SK-N-SH (cell line): ENCODE results near the gene ATP5PB. TPM values are rescaled to one million over a fixed set of nuclear protein-coding genes. Genes with fewer than 3 reads are reported as not detected.

Source experiments
- CTCF ChIA-PET: fragments of 300-600, 350-600 bp; formaldehyde crosslinking; extraction: SDS; loops from one replicate; lab custom pipeline; 2021; lab: Yijun Ruan, JAX
- POLR2A ChIA-PET: fragments of 350-600 bp; sonication (Branson Sonifier 250); formaldehyde crosslinking; extraction: SDS; loops from one replicate; lab custom pipeline; 2020; ENCODE audit warnings: antibody characterized with exemption, inconsistent platforms; lab: Yijun Ruan, JAX
- DNase-seq: peaks from one replicate; pipeline ENCODE4 v3.0.0; 2012
- H2AFZ ChIP-seq: fragments of 200-600 bp; sonication (generic); 2 replicates; pipeline ENCODE4 v1.8.1; 2016; ENCODE audit warnings: antibody characterized with exemption, mild to moderate bottlenecking, low read depth
- H3F3A ChIP-seq: fragments of 200-600 bp; sonication (generic); replicated peaks from 2 replicates; pipeline ENCODE3; 2016; ENCODE audit warnings: antibody characterized with exemption, mild to moderate bottlenecking; ENCODE audit not compliant: insufficient read depth
- H3K27ac ChIP-seq, 2 experiments: fragments of 200-500 bp in 1 of 2; fragments of 200-600 bp in 1 of 2; sonication (Bioruptor generic) in 1 of 2; sonication (generic), shearing (Covaris generic) in 1 of 2; 2 replicates each; pipeline versions ENCODE4 v1.5.1 to v1.6.1; 2014 to 2016; ENCODE audit warnings: low read depth in 2 of 2, inconsistent platforms in 1 of 2, low read length in 1 of 2, mild to moderate bottlenecking in 1 of 2, mixed read lengths in 1 of 2
- H3K27me3 ChIP-seq: fragments of 200-600 bp; sonication (generic), shearing (Covaris generic); 2 replicates; pipeline ENCODE4 v1.6.1; 2016; ENCODE audit warnings: mixed run types; ENCODE audit not compliant: insufficient read depth
- H3K36me3 ChIP-seq, 2 experiments: fragments of 200-500 bp in 1 of 2; fragments of 200-600 bp in 1 of 2; sonication (Bioruptor generic) in 1 of 2; sonication (generic) in 1 of 2; replicated peaks in 1 of 2; 2 replicates each; pipeline versions ENCODE3 to v1.5.1; 2014 to 2016; ENCODE audit warnings: low read length in 1 of 2, mild to moderate bottlenecking in 1 of 2; ENCODE audit not compliant: insufficient read depth in 2 of 2, control insufficient read depth in 1 of 2
- H3K4me1 ChIP-seq, 2 experiments: fragments of 200-500 bp in 1 of 2; fragments of 200-600 bp in 1 of 2; sonication (Bioruptor generic) in 1 of 2; sonication (generic), shearing (Covaris generic) in 1 of 2; 2 replicates each; pipeline versions ENCODE4 v1.5.1 to v1.6.1; 2014 to 2016; ENCODE audit warnings: low read depth in 1 of 2, low read length in 1 of 2, mixed run types in 1 of 2; ENCODE audit not compliant: insufficient read depth in 2 of 2, control insufficient read depth in 1 of 2
- H3K4me2 ChIP-seq: fragments of 200-600 bp; sonication (generic), shearing (Covaris generic); 2 replicates; pipeline ENCODE4 v1.6.1; 2017; ENCODE audit warnings: mixed run types
- H3K4me3 ChIP-seq, 2 experiments: fragments of 200-500 bp in 1 of 2; fragments of 200-600 bp in 1 of 2; sonication (Bioruptor generic) in 1 of 2; sonication (generic), shearing (Covaris generic) in 1 of 2; 2 replicates each; pipeline versions ENCODE4 v1.5.1 to v1.8.1; 2014 to 2016; ENCODE audit warnings: low read depth in 2 of 2, inconsistent platforms in 1 of 2, low read length in 1 of 2, mild to moderate bottlenecking in 1 of 2, mixed read lengths in 1 of 2, moderate library complexity in 1 of 2
- H3K79me2 ChIP-seq: fragments of 200-600 bp; sonication (generic); 2 replicates; pipeline ENCODE4 v1.8.1; 2017; ENCODE audit warnings: mild to moderate bottlenecking; ENCODE audit not compliant: insufficient read depth
- H3K9ac ChIP-seq: fragments of 200-600 bp; sonication (generic); 2 replicates; pipeline ENCODE4 v1.6.1; 2017; ENCODE audit warnings: mixed run types
- H3K9me2 ChIP-seq: fragments of 200-600 bp; sonication (generic); 2 replicates; pipeline ENCODE4 v1.6.1; 2017; ENCODE audit warnings: mixed run types
- H3K9me3 ChIP-seq: fragments of 200-600 bp; sonication (generic); 2 replicates; pipeline ENCODE4 v1.6.1; 2017; ENCODE audit warnings: mixed run types, mild to moderate bottlenecking, moderate library complexity
- H4K20me1 ChIP-seq: fragments of 200-600 bp; sonication (generic); 2 replicates; pipeline ENCODE4 v1.6.1; 2017; ENCODE audit warnings: mild to moderate bottlenecking, mixed run types; ENCODE audit not compliant: insufficient read depth
- CTCF ChIP-seq: fragments of 200-600 bp; sonication (generic); IDR thresholded peaks from 2 replicates; pipeline ENCODE4 v1.6.1; 2017; ENCODE audit warnings: antibody characterized with exemption, mild to moderate bottlenecking, moderate library complexity
- ELF1 ChIP-seq: IDR thresholded peaks from 2 replicates; pipeline ENCODE4 v1.4.0; 2012
- FOXJ3 ChIP-seq: sonication (generic); formaldehyde crosslinking; IDR thresholded peaks from 2 replicates; pipeline ENCODE4 v1.5.1; 2020; ENCODE audit warnings: mild to moderate bottlenecking, missing genetic modification reagents
- FOXM1 ChIP-seq: IDR thresholded peaks from 2 replicates; pipeline ENCODE4 v1.4.0; 2012; ENCODE audit warnings: low read depth, mild to moderate bottlenecking
- GABPA ChIP-seq: IDR thresholded peaks from 2 replicates; pipeline ENCODE4 v1.4.0; 2012; ENCODE audit warnings: low read depth, mild to moderate bottlenecking
- IRF3 ChIP-seq: fragments of 150-350 bp; IDR thresholded peaks from 2 replicates; pipeline ENCODE4 v1.6.1; 2016; ENCODE audit warnings: mild to moderate bottlenecking, low read depth, low read length
- MEF2A ChIP-seq: IDR thresholded peaks from 2 replicates; pipeline ENCODE4 v1.4.0; 2012; ENCODE audit warnings: low read depth, borderline replicate concordance
- MXI1 ChIP-seq: IDR thresholded peaks from 2 replicates; pipeline ENCODE4 v1.6.1; 2012; ENCODE audit warnings: mild to moderate bottlenecking, low read depth, low read length, improper control_type of control experiment
- NFIC ChIP-seq: IDR thresholded peaks from 2 replicates; pipeline ENCODE4 v1.4.0; 2012; ENCODE audit warnings: borderline replicate concordance
- POLR2AphosphoS5 ChIP-seq: IDR thresholded peaks from 2 replicates; pipeline ENCODE4 v1.6.1; 2012; ENCODE audit warnings: low read depth, low read length
- RCOR1 ChIP-seq: fragments of 150-350 bp; IDR thresholded peaks from 2 replicates; pipeline ENCODE4 v1.6.1; 2017; ENCODE audit warnings: antibody characterized with exemption, low read length
- REST ChIP-seq: IDR thresholded peaks from 2 replicates; pipeline ENCODE4 v1.6.1; 2012; ENCODE audit warnings: mild to moderate bottlenecking, low read depth, low read length, moderate library complexity
- RXRA ChIP-seq: IDR thresholded peaks from 2 replicates; pipeline ENCODE4 v1.4.0; 2012; ENCODE audit warnings: low read depth, mild to moderate bottlenecking, borderline replicate concordance
- SIN3A ChIP-seq: IDR thresholded peaks from 2 replicates; pipeline ENCODE4 v1.6.1; 2012; ENCODE audit warnings: low read depth, mild to moderate bottlenecking, low read length, moderate library complexity, borderline replicate concordance
- SMC3 ChIP-seq: IDR thresholded peaks from 2 replicates; pipeline ENCODE4 v1.6.1; 2012; ENCODE audit warnings: low read depth, low read length, improper control_type of control experiment
- TEAD4 ChIP-seq: IDR thresholded peaks from 2 replicates; pipeline ENCODE4 v1.4.0; 2012; ENCODE audit warnings: mild to moderate bottlenecking, borderline replicate concordance; ENCODE audit not compliant: insufficient read depth
- USF2 ChIP-seq: fragments of 150-350 bp; IDR thresholded peaks from 2 replicates; pipeline ENCODE4 v1.6.1; 2017; ENCODE audit warnings: antibody characterized with exemption, low read length, low read depth, borderline replicate concordance
- ZBTB33 ChIP-seq: IDR thresholded peaks from 2 replicates; pipeline ENCODE4 v1.4.0; 2012; ENCODE audit warnings: low read depth, borderline replicate concordance
- WGBS: methylation state at CpG from one replicate; pipeline ENCODE4 v1.1.6; 2017; ENCODE audit warnings: low lambda C conversion rate; 5-methylcytosine and 5-hydroxymethylcytosine counted together
- polyA plus RNA-seq, 3 experiments: library from polyadenylated mRNA; depleted of rRNA; stranded (reverse); fragments of >200 nt; gene quantifications; 2 replicates each; pipeline ENCODE4 v1.2.3, GENCODE V29; 2012

The ATP5PB gene
- polyA plus RNA-seq, 1 of the 3 experiments (the other 2 are of a cell fraction) = 177 TPM

GRCh38 chr1:111448482-111448917, 764 bp upstream of the ATP5PB start:
- Histone ChIP-seq H3K4me3 (peak overlapping the region; percentile 97 to 99), H3K9me3 (no peaks in the 10 kb centered on the region), H3F3A (no peaks in the 10 kb centered on the region), H4K20me1 (no peaks in the 10 kb centered on the region), H3K4me1 (peaks cover 5% of the 10 kb centered on the region in 2 experiments; a peak in 3 of 4 replicates), H3K27me3 (no peaks in the 10 kb centered on the region), H3K27ac (peak overlapping the region in 1 of 2 experiments; percentile 22; a peak in 2 of 4 replicates), H2AFZ (peak overlapping the region; percentile 84; the same call in 1 of the 2 replicates), H3K4me2 (peak overlapping the region; percentile 84), H3K36me3 (peaks cover 33 to 52% of the 10 kb centered on the region in 2 experiments), H3K9ac (peak overlapping the region; percentile 93), H3K9me2 (no peaks in the 10 kb centered on the region), H3K79me2 (peaks cover 88% of the 10 kb centered on the region)
- no peak for DNase-seq
- CTCF ChIA-PET = interaction anchor here (0.8 to 1.3 kb wide), 3 partner anchors 9 to 225 kb away, joined by 3 to 4 read pairs (median 3); no protein-coding TSS in a partner anchor
- WGBS = under 1% methylated on average over 14 of the region's 25 CpGs
- TF ChIP-seq TEAD4 (no peak), FOXM1 (no peak)
- POLR2A ChIA-PET = interaction anchor here (1.0 kb wide), 2 partner anchors 10 to 12 kb away, joined by 3 to 4 read pairs; no protein-coding TSS in a partner anchor

GRCh38 chr1:111449703-111450017, 396 bp downstream of the ATP5PB start:
- peak overlapping the region; percentile 92 for H3K4me2 ChIP-seq
- H3K9me3 ChIP-seq = no peaks in the 10 kb centered on the region
- H3K4me1 ChIP-seq = peaks cover 5% of the 10 kb centered on the region in 2 experiments; a peak in 3 of 4 replicates
- no peaks in the 10 kb centered on the region for H3K27me3 ChIP-seq
- H3K79me2 ChIP-seq = peaks cover 92% of the 10 kb centered on the region
- ChIA-PET POLR2A (no interaction called here), CTCF (interaction anchor here (1.3 kb wide), 1 partner anchor 226 kb away, joined by 4 read pairs; no protein-coding TSS in a partner anchor)
- H3K9me2 ChIP-seq = no peaks in the 10 kb centered on the region
- peak overlapping the region; percentile 69 to 78; a peak in 3 of 4 replicates for H3K27ac ChIP-seq
- no peaks in the 10 kb centered on the region for H4K20me1 ChIP-seq
- peak overlapping the region; percentile 93 for H3K9ac ChIP-seq
- peak overlapping the region; percentile 93 for H2AFZ ChIP-seq
- peak overlapping the region; percentile 97 to 99 for H3K4me3 ChIP-seq
- no peak for DNase-seq
- WGBS = 3% methylated on average over 8 of the region's 8 CpGs
- no peak for TF ChIP-seq GABPA
- TF ChIP-seq FOXJ3 (CRISPR knock-in tag) = no peak
- no peak for TF ChIP-seq RCOR1
- no peak for TF ChIP-seq REST
- TF ChIP-seq CTCF = no peak
- TF ChIP-seq IRF3 = no peak
- TF ChIP-seq RXRA = no peak
- TF ChIP-seq SMC3 = no peak
- no peak for TF ChIP-seq NFIC
- no peak for TF ChIP-seq MEF2A
- TF ChIP-seq MXI1 = no peak
- TF ChIP-seq ZBTB33 = no peak
- TF ChIP-seq SIN3A = no peak
- TF ChIP-seq USF2 = no peak
- no peak for TF ChIP-seq POLR2AphosphoS5
- TF ChIP-seq ELF1 = no peak
- peaks cover 36 to 48% of the 10 kb centered on the region in 2 experiments for H3K36me3 ChIP-seq
- no peaks in the 10 kb centered on the region for H3F3A ChIP-seq
